SK-N-SH treated with all-trans-retinoic acid at 6 μM for 48 hours (cell line): ENCODE results near the gene ZNHIT2.

Experiments
- ARNTL ChIP-seq: fragments of 450-650 bp; formaldehyde crosslinking; IDR thresholded peaks from 2 replicates; pipeline ENCODE4 v1.5.0; 2020; ENCODE audit warnings: low read depth, mild to moderate bottlenecking, moderate library complexity, borderline replicate concordance
- BACH2 ChIP-seq: fragments of 250-450 bp; sonication (Bioruptor Pico); IDR thresholded peaks from 2 replicates; pipeline ENCODE4 v1.9.0; 2021; ENCODE audit warnings: mild to moderate bottlenecking, borderline replicate concordance
- CREB5 ChIP-seq: fragments of 250-450 bp; sonication (Bioruptor Pico); IDR thresholded peaks from 2 replicates; pipeline ENCODE4 v1.5.1; 2020; ENCODE audit warnings: low read depth, mild to moderate bottlenecking, moderate library complexity
- GLIS3 ChIP-seq: fragments of 250-450 bp; sonication (Bioruptor Pico); IDR thresholded peaks from 2 replicates; pipeline ENCODE4 v1.5.0; 2020; ENCODE audit warnings: mild to moderate bottlenecking, moderate library complexity
- OSR1 ChIP-seq: fragments of 250-450 bp; sonication (Bioruptor Pico); IDR thresholded peaks from 2 replicates; pipeline ENCODE4 v1.8.0; 2022; ENCODE audit warnings: moderate library complexity, mild to moderate bottlenecking, inconsistent platforms
- PATZ1 ChIP-seq: fragments of 250-450 bp; sonication (Bioruptor Pico); IDR thresholded peaks from 2 replicates; pipeline ENCODE4 v1.8.0; 2020; ENCODE audit warnings: mild to moderate bottlenecking, moderate library complexity, borderline replicate concordance
- SNAI2 ChIP-seq: fragments of 250-450 bp; sonication (Bioruptor Pico); IDR thresholded peaks from 2 replicates; pipeline ENCODE4 v1.5.0; 2020; ENCODE audit warnings: mild to moderate bottlenecking, moderate library complexity
- TCF4 ChIP-seq: fragments of 250-450 bp; sonication (Bioruptor Pico); IDR thresholded peaks from 2 replicates; pipeline ENCODE4 v1.8.0; 2021; ENCODE audit warnings: mild to moderate bottlenecking, moderate library complexity, borderline replicate concordance
- TSHZ2 ChIP-seq: fragments of 250-450 bp; sonication (Bioruptor Pico); IDR thresholded peaks from 2 replicates; pipeline ENCODE4 v1.5.0; 2020; ENCODE audit warnings: mild to moderate bottlenecking, moderate library complexity
- ZFP3 ChIP-seq: fragments of 250-450 bp; sonication (Bioruptor Pico); IDR thresholded peaks from 2 replicates; pipeline ENCODE4 v1.5.0; 2020; ENCODE audit warnings: mild to moderate bottlenecking, moderate library complexity
- ZNF565 ChIP-seq: fragments of 450-650 bp; formaldehyde crosslinking; conservative IDR thresholded peaks from 2 replicates; pipeline ENCODE4 v1.5.0; 2020; ENCODE audit warnings: low read depth, mild to moderate bottlenecking, moderate library complexity
- ZNF70 ChIP-seq: fragments of 450-650 bp; formaldehyde crosslinking; IDR thresholded peaks from 2 replicates; pipeline ENCODE4 v1.5.0; 2020; ENCODE audit warnings: mild to moderate bottlenecking, moderate library complexity

- TF ChIP-seq TSHZ2 (CRISPR knock-in tag), result no peak
- TF ChIP-seq GLIS3, result no peak
- no peak for TF ChIP-seq BACH2 (CRISPR knock-in tag)
- TF ChIP-seq SNAI2 (CRISPR knock-in tag), result no peak
- TF ChIP-seq ZFP3, result no peak
- TF ChIP-seq CREB5 (CRISPR knock-in tag), result no peak
- TF ChIP-seq TCF4 (CRISPR knock-in tag), result no peak; the same call in 1 of the 2 replicates
- no peak for TF ChIP-seq OSR1
- TF ChIP-seq ZNF70 (CRISPR knock-in tag), result no peak
- TF ChIP-seq ARNTL (CRISPR knock-in tag), result no peak
- TF ChIP-seq PATZ1 (CRISPR knock-in tag), result no peak
- no peak for TF ChIP-seq ZNF565 (CRISPR knock-in tag)
Measured at GRCh38 chr11:65134952-65135632, 17.6 kb upstream of the ZNHIT2 start.
